GM18867 (cell line): Measurements from ENCODE around the gene SMAD2.
"Not testable (repeated sequence)": the region's sequence is repeated elsewhere in the genome, so short reads cannot be mapped to it uniquely, and the experiment has no call there.

Experiments
- ATAC-seq: cut with Tn5 transposase; IDR thresholded peaks from one replicate; pipeline ENCODE4 v1.9.1; 2021; ENCODE audit warnings: mild to moderate bottlenecking, moderate library complexity; ENCODE audit not compliant: unreplicated experiment

SMAD2 gene

GRCh38 chr18:47930199-47930930 is at the start of gene SMAD2:
SMAD2 (minus strand) TSS chr18:47930659; CDS start chr18:47896756, 33,903 bp downstream.
- ATAC-seq: peak; percentile 65

GRCh38 chr18:47979611-47980200 is 49.2 kb upstream of the SMAD2 start:
- ATAC-seq: no peak

GRCh38 chr18:47978603-47979002 is 48.1 kb upstream of the SMAD2 start:
- no peak for ATAC-seq

- ATAC-seq: no peak
Measured at GRCh38 chr18:47978141-47978540, 47.7 kb upstream of the SMAD2 start.

GRCh38 chr18:47975701-47976100 is 45.2 kb upstream of the SMAD2 start:
- no peak for ATAC-seq

- ATAC-seq: no peak
Measured at GRCh38 chr18:47975105-47975504, 44.6 kb upstream of the SMAD2 start.

- peak; percentile 87 for ATAC-seq
Measured at GRCh38 chr18:47970664-47971531, 40.4 kb upstream of the SMAD2 start.

- no peak for ATAC-seq
Measured at GRCh38 chr18:47969816-47970215, 39.4 kb upstream of the SMAD2 start.

GRCh38 chr18:47968721-47969120 is 38.3 kb upstream of the SMAD2 start:
- ATAC-seq: no peak

- ATAC-seq: no peak
Measured at GRCh38 chr18:47968006-47968676, 37.7 kb upstream of the SMAD2 start.

- no peak for ATAC-seq
Measured at GRCh38 chr18:47964053-47964452, 33.6 kb upstream of the SMAD2 start.

GRCh38 chr18:47961003-47961402 is 30.5 kb upstream of the SMAD2 start:
- ATAC-seq: not testable (repeated sequence)

GRCh38 chr18:47953471-47953931 is 23.0 kb upstream of the SMAD2 start:
- ATAC-seq: peak; percentile 73

GRCh38 chr18:47950511-47950910 is 20.1 kb upstream of the SMAD2 start:
- ATAC-seq: no peak

GRCh38 chr18:47949202-47949601 is 18.7 kb upstream of the SMAD2 start:
- no peak for ATAC-seq

GRCh38 chr18:47946889-47947288 is 16.4 kb upstream of the SMAD2 start:
- no peak for ATAC-seq

- no peak for ATAC-seq
Measured at GRCh38 chr18:47944972-47945852, 14.8 kb upstream of the SMAD2 start.

GRCh38 chr18:47936952-47937351 is 6.5 kb upstream of the SMAD2 start:
- ATAC-seq: no peak

- no peak for ATAC-seq
Measured at GRCh38 chr18:47935321-47936055, 5.0 kb upstream of the SMAD2 start.
